ENCODE results near the gene TBC1D5. TPM values are rescaled to one million over a fixed set of nuclear protein-coding genes. Genes with fewer than 3 reads are reported as not detected.

Gene TBC1D5
- polyA plus RNA-seq, 1 experiment: 27.0 TPM

GRCh38 chr3:17479681-17480405, 262.6 kb downstream of the TBC1D5 start:
- H3K36me3 ChIP-seq (ENCODE audit: control insufficient read depth, insufficient read depth, low read length): no peaks in the 10 kb centered on the region
- no peak for TF ChIP-seq CTCF (IDR thresholded peaks at IDR 0.05; ENCODE audit: insufficient read depth, low read depth, low read length)
- DNase-seq (ENCODE audit: low read depth): no peak
- no peaks in the 10 kb centered on the region for H3K27me3 ChIP-seq (ENCODE audit: control insufficient read depth, insufficient read depth, low read length)
- ChIA-PET POLR2A (no interaction called here), CTCF (interaction anchor here (0.9 to 2.1 kb wide), 3 partner anchors 12 to 361 kb away, joined by 4 to 8 read pairs (median 5); no protein-coding TSS in a partner anchor)
- no peak overlapping the region for H3K4me3 ChIP-seq (ENCODE audit: low read depth, low read length)

GRCh38 chr3:17478673-17479072, 263.8 kb downstream of the TBC1D5 start:
- no peak for TF ChIP-seq CTCF (IDR thresholded peaks at IDR 0.05; ENCODE audit: insufficient read depth, low read depth, low read length)
- Histone ChIP-seq H3K36me3 (ENCODE audit: control insufficient read depth, insufficient read depth, low read length) (no peaks in the 10 kb centered on the region), H3K27me3 (ENCODE audit: control insufficient read depth, insufficient read depth, low read length) (no peaks in the 10 kb centered on the region), H3K4me3 (ENCODE audit: low read depth, low read length) (no peak overlapping the region)
- no peak for DNase-seq (ENCODE audit: low read depth)
- ChIA-PET CTCF (interaction anchor here (1.0 to 2.1 kb wide), 2 partner anchors 9 to 363 kb away, joined by 5 to 8 read pairs; no protein-coding TSS in a partner anchor), POLR2A (no interaction called here)

GRCh38 chr3:17473761-17474160, 268.7 kb downstream of the TBC1D5 start:
- TF ChIP-seq CTCF (IDR thresholded peaks at IDR 0.05; ENCODE audit: insufficient read depth, low read depth, low read length): peak; percentile 30
- ChIA-PET CTCF (interaction anchor here (0.6 kb wide), 1 partner anchor 141 kb away, joined by 3 read pairs; no protein-coding TSS in a partner anchor), POLR2A (no interaction called here)
- Histone ChIP-seq H3K36me3 (ENCODE audit: control insufficient read depth, insufficient read depth, low read length) (no peaks in the 10 kb centered on the region), H3K27me3 (ENCODE audit: control insufficient read depth, insufficient read depth, low read length) (no peaks in the 10 kb centered on the region), H3K4me3 (ENCODE audit: low read depth, low read length) (no peak overlapping the region)
- DNase-seq (ENCODE audit: low read depth): no peak

- no peak for TF ChIP-seq CTCF (IDR thresholded peaks at IDR 0.05; ENCODE audit: insufficient read depth, low read depth, low read length)
- no peaks in the 10 kb centered on the region for H3K27me3 ChIP-seq (ENCODE audit: control insufficient read depth, insufficient read depth, low read length)
- H3K36me3 ChIP-seq (ENCODE audit: control insufficient read depth, insufficient read depth, low read length): no peaks in the 10 kb centered on the region
- DNase-seq (ENCODE audit: low read depth): no peak
- no peak overlapping the region for H3K4me3 ChIP-seq (ENCODE audit: low read depth, low read length)
- POLR2A ChIA-PET: no interaction called here
- CTCF ChIA-PET: interaction anchor here (0.6 to 1.9 kb wide), 3 partner anchors 9 to 801 kb away, joined by 4 to 9 read pairs (median 5); no protein-coding TSS in a partner anchor
Measured at GRCh38 chr3:17469954-17470353, 272.5 kb downstream of the TBC1D5 start.

- ChIA-PET POLR2A (no interaction called here), CTCF (interaction anchor here (0.6 to 1.9 kb wide), 3 partner anchors 9 to 801 kb away, joined by 4 to 9 read pairs (median 5); no protein-coding TSS in a partner anchor)
- H3K4me3 ChIP-seq (ENCODE audit: low read depth, low read length): no peak overlapping the region
- TF ChIP-seq CTCF (IDR thresholded peaks at IDR 0.05; ENCODE audit: insufficient read depth, low read depth, low read length): no peak
- no peaks in the 10 kb centered on the region for H3K27me3 ChIP-seq (ENCODE audit: control insufficient read depth, insufficient read depth, low read length)
- H3K36me3 ChIP-seq (ENCODE audit: control insufficient read depth, insufficient read depth, low read length): no peaks in the 10 kb centered on the region
- DNase-seq (ENCODE audit: low read depth): no peak
Measured at GRCh38 chr3:17469520-17469919, 272.9 kb downstream of the TBC1D5 start.
